ENCODE results near the gene INO80D. TPM values are rescaled to one million over a fixed set of nuclear protein-coding genes. Genes with fewer than 3 reads are reported as not detected.

The INO80D gene
- total and polyA plus RNA-seq, 2 of the 13 experiments (the other 11 are each of a cell fraction or from before 2014, with no cell fraction given): 7.6 to 7.9 TPM

DNA sequence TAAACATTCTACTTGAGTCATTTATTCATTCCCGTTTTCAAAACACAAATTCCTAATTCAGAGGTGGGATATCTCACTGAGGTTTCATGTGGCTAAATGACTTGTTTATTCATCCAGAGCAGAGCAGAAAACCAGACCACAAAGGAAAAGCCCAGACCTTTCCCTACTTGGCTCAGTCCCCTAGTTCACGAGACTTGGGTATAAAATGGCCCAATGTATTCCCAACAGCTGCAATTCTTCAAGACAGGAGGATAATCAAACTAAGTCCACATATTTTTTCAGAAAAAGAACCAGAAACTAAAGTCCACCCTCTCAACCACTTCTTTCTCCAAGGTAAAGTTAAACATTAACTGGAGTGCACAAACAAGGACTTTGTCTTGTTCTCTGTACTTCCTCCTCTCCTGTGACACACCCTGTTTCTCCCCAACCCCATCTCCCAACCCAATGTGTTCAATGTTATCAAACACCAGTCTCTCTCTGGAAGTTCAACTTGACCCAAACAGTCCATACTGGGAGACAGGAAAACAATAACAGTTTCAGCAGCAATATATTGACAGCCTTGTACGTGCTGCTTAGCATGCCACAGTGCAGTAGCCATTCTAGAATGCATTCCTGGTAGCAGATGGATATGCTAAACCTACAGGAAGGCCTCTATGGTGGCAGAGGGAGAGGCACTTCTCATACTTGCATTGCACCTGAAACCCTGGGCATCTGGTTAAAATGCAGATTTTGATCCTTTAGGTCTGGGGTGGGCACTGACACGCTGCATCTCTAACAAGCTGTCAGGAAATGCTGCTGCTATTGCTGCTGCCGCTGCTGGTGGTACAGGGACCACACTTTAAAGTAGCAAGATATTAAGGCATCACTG lies 110.7 kb downstream of the INO80D start (continued):
- TF ChIP-seq ISL2 (CRISPR knock-in tag; IDR thresholded peaks at IDR 0.05) (peak; percentile 92), NR2F1 (CRISPR knock-in tag; IDR thresholded peaks at IDR 0.05) (0 out of 4 replicates have a peak, but pooled peaks of 1 of the 2 experiments have one; percentile 55), DNMT1 (CRISPR knock-in tag; IDR thresholded peaks at IDR 0.05) (no peak), RBAK (CRISPR knock-in tag; IDR thresholded peaks at IDR 0.05) (no peak), DDIT3 (CRISPR knock-in tag; IDR thresholded peaks at IDR 0.05) (no peak), SMARCE1 (IDR thresholded peaks at IDR 0.05; ENCODE audit: borderline replicate concordance) (no peak), ZNF652 (CRISPR knock-in tag; IDR thresholded peaks at IDR 0.05; ENCODE audit: borderline replicate concordance, low read depth) (peak; percentile 66; the same call in 1 of the 2 replicates), KDM6A (CRISPR knock-in tag; IDR thresholded peaks at IDR 0.05; ENCODE audit: low read depth) (peak; percentile 98), GABPB1 (CRISPR knock-in tag; IDR thresholded peaks at IDR 0.05) (peak; percentile 57; the same call in 1 of the 2 replicates), PRMT3 (CRISPR knock-in tag; IDR thresholded peaks at IDR 0.05; ENCODE audit: borderline replicate concordance, low read depth) (no peak), ZNF432 (CRISPR knock-in tag; IDR thresholded peaks at IDR 0.05; ENCODE audit: borderline replicate concordance) (no peak), ZNF382 (CRISPR knock-in tag; IDR thresholded peaks at IDR 0.05; ENCODE audit: borderline replicate concordance) (no peak), SIX4 (CRISPR knock-in tag; IDR thresholded peaks at IDR 0.05) (peak; percentile 87), ZNF609 (CRISPR knock-in tag; IDR thresholded peaks at IDR 0.05; ENCODE audit: borderline replicate concordance) (peak; percentile 92)
- TF ChIP-seq, protein P1, sequence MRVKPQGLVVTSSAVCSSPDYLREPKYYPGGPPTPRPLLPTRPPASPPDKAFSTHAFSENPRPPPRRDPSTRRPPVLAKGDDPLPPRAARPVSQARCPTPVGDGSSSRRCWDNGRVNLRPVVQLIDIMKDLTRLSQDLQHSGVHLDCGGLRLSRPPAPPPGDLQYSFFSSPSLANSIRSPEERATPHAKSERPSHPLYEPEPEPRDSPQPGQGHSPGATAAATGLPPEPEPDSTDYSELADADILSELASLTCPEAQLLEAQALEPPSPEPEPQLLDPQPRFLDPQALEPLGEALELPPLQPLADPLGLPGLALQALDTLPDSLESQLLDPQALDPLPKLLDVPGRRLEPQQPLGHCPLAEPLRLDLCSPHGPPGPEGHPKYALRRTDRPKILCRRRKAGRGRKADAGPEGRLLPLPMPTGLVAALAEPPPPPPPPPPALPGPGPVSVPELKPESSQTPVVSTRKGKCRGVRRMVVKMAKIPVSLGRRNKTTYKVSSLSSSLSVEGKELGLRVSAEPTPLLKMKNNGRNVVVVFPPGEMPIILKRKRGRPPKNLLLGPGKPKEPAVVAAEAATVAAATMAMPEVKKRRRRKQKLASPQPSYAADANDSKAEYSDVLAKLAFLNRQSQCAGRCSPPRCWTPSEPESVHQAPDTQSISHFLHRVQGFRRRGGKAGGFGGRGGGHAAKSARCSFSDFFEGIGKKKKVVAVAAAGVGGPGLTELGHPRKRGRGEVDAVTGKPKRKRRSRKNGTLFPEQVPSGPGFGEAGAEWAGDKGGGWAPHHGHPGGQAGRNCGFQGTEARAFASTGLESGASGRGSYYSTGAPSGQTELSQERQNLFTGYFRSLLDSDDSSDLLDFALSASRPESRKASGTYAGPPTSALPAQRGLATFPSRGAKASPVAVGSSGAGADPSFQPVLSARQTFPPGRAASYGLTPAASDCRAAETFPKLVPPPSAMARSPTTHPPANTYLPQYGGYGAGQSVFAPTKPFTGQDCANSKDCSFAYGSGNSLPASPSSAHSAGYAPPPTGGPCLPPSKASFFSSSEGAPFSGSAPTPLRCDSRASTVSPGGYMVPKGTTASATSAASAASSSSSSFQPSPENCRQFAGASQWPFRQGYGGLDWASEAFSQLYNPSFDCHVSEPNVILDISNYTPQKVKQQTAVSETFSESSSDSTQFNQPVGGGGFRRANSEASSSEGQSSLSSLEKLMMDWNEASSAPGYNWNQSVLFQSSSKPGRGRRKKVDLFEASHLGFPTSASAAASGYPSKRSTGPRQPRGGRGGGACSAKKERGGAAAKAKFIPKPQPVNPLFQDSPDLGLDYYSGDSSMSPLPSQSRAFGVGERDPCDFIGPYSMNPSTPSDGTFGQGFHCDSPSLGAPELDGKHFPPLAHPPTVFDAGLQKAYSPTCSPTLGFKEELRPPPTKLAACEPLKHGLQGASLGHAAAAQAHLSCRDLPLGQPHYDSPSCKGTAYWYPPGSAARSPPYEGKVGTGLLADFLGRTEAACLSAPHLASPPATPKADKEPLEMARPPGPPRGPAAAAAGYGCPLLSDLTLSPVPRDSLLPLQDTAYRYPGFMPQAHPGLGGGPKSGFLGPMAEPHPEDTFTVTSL (CRISPR knock-in tag; IDR thresholded peaks at IDR 0.05; ENCODE audit: borderline replicate concordance): peak; percentile 97

All from HepG2 (cell line).